ENCODE results near the gene EIF3F. TPM values are rescaled to one million over a fixed set of nuclear protein-coding genes. Genes with fewer than 3 reads are reported as not detected.

The EIF3F gene
- total and polyA plus RNA-seq, 2 donors (not counting 3 experiments of a cell fraction or from before 2014, with no cell fraction given): 411 to 436 TPM

- Histone ChIP-seq H2AFZ (ENCODE audit: low read depth, low read length) (no peak overlapping the region), H3K79me2 (ENCODE audit: control insufficient read depth, insufficient read depth, low read length) (no peaks in the 10 kb centered on the region), H3K4me2 (ENCODE audit: insufficient read depth, low read length) (no peak overlapping the region), H3K9me1 (replicated peaks; ENCODE audit: control insufficient read depth, extremely low read depth, insufficient read depth, low read length) (no peaks in the 10 kb centered on the region), H3K9ac (replicated peaks; ENCODE audit: extremely low read depth, insufficient read depth, low read length) (no peak overlapping the region), H3K27ac (ENCODE audit: insufficient read depth, low read depth, low read length) (no peak overlapping the region), H3K4me1 (ENCODE audit: control insufficient read depth, extremely low read depth, insufficient read depth, low read length) (peaks cover 2% of the 10 kb centered on the region), H3K27me3 (ENCODE audit: control insufficient read depth in 2 of 2, insufficient read depth in 2 of 2, low read length in 2 of 2) (no peaks in the 10 kb centered on the region), H3K4me3 (replicated peaks in 1 of 3; ENCODE audit: insufficient read depth in 1 of 3, low read depth in 1 of 3, low read length in 3 of 3) (no peak overlapping the region), H3K9me3 (replicated peaks; ENCODE audit: control insufficient read depth, insufficient read depth, low read length) (no peaks in the 10 kb centered on the region), H3K36me3 (ENCODE audit: control insufficient read depth in 2 of 2, extremely low read depth in 1 of 2, insufficient read depth in 2 of 2, low read length in 2 of 2) (peaks cover 8 to 22% of the 10 kb centered on the region in 2 experiments), H4K20me1 (replicated peaks; ENCODE audit: control insufficient read depth, extremely low read depth, insufficient read depth, low read length) (no peaks in the 10 kb centered on the region)
- DNase-seq (ENCODE audit: low read depth, low spot score): no peak
- intact Hi-C loops (cut with micrococcal nuclease) (no loop called here), dilution Hi-C loops (cut with MboI; ENCODE audit: extremely low pct_ligation_motif_present, low sequenced_read_pairs) (no loop called here)
- POLR2A ChIA-PET: no interaction called here
- BruUV-seq (replicated peaks): no TSS peak
- CTCF ChIA-PET: interaction anchor here (1.2 to 2.0 kb wide), 2 partner anchors 13 to 99 kb away, joined by 5 to 9 read pairs; partner anchors contain the start of gene EIF3F
- FAIRE-seq: no peak
- no peak for TF ChIP-seq CTCF (IDR thresholded peaks at IDR 0.05; ENCODE audit: extremely low read depth in 1 of 2, insufficient read depth in 1 of 2, low read depth in 1 of 2, low read length in 2 of 2)
- no peak for TF ChIP-seq MYC (IDR thresholded peaks at IDR 0.05; ENCODE audit: low read depth, low read length)
- TF ChIP-seq EZH2 (IDR thresholded peaks at IDR 0.05; ENCODE audit: borderline replicate concordance, low read depth, low read length, severe bottlenecking): no peak
- no peak for TF ChIP-seq POLR2A (IDR thresholded peaks at IDR 0.05; ENCODE audit: low read depth, low read length)
- no peak for TF ChIP-seq GATA2 (IDR thresholded peaks at IDR 0.05; ENCODE audit: insufficient read depth, insufficient read length, low read depth, low read length)
- TF ChIP-seq POLR2AphosphoS5 (IDR thresholded peaks at IDR 0.05; ENCODE audit: insufficient read depth, low read depth, low read length): no peak
- no peak for TF ChIP-seq FOS (IDR thresholded peaks at IDR 0.05; ENCODE audit: borderline replicate concordance, insufficient read depth, low read length)
- TF ChIP-seq JUN (IDR thresholded peaks at IDR 0.05; ENCODE audit: borderline replicate concordance, insufficient read depth, insufficient read length, low read depth): no peak
- TF ChIP-seq MAX (IDR thresholded peaks at IDR 0.05; ENCODE audit: insufficient read depth, insufficient read length): no peak
Measured at GRCh38 chr11:8000390-8000789, 13.3 kb downstream of the EIF3F start.
